HG02678 (cell line): Measurements from ENCODE around the gene CRIP2.

Source experiments
- ATAC-seq: cut with Tn5 transposase; IDR thresholded peaks from one replicate; pipeline ENCODE4 v1.9.1; 2021; ENCODE audit warnings: mild to moderate bottlenecking, moderate library complexity; ENCODE audit not compliant: unreplicated experiment

The CRIP2 gene

GRCh38 chr14:105496831-105497591 lies 22.4 kb downstream of the CRIP2 start:
- ATAC-seq: no peak

GRCh38 chr14:105497671-105498429 lies 23.2 kb downstream of the CRIP2 start:
- no peak for ATAC-seq

- ATAC-seq: no peak
Observed at GRCh38 chr14:105498430-105499255, 24.0 kb downstream of the CRIP2 start.

GRCh38 chr14:105499256-105500035 lies 24.8 kb downstream of the CRIP2 start:
- no peak for ATAC-seq

- no peak for ATAC-seq
Observed at GRCh38 chr14:105500036-105500725, 25.6 kb downstream of the CRIP2 start.

GRCh38 chr14:105500726-105501101 lies 26.1 kb downstream of the CRIP2 start:
- no peak for ATAC-seq

- no peak for ATAC-seq
Observed at GRCh38 chr14:105501504-105502291, 27.1 kb downstream of the CRIP2 start.

- ATAC-seq: no peak
Observed at GRCh38 chr14:105502446-105503295, 28.1 kb downstream of the CRIP2 start.

- ATAC-seq: no peak
Observed at GRCh38 chr14:105503296-105503640, 28.6 kb downstream of the CRIP2 start.

GRCh38 chr14:105503935-105504692 lies 29.5 kb downstream of the CRIP2 start:
- ATAC-seq: no peak

GRCh38 chr14:105505101-105505500 lies 30.5 kb downstream of the CRIP2 start:
- no peak for ATAC-seq

- ATAC-seq: no peak
Observed at GRCh38 chr14:105507247-105507646, 32.6 kb downstream of the CRIP2 start.

GRCh38 chr14:105508069-105508468 lies 33.4 kb downstream of the CRIP2 start:
- ATAC-seq: no peak

GRCh38 chr14:105508601-105509000 lies 34.0 kb downstream of the CRIP2 start:
- no peak for ATAC-seq

- no peak for ATAC-seq
Observed at GRCh38 chr14:105517096-105517495, 42.5 kb downstream of the CRIP2 start.

GRCh38 chr14:105519946-105520698 lies 45.5 kb downstream of the CRIP2 start:
- no peak for ATAC-seq

GRCh38 chr14:105525326-105525725 lies 50.7 kb downstream of the CRIP2 start:
- ATAC-seq: no peak
